ENCODE results near the gene SEPTIN10. TPM values are rescaled to one million over a fixed set of nuclear protein-coding genes. Genes with fewer than 3 reads are reported as not detected.
A peak's percentile ranks its signal among the peaks of the same experiment; 100 is the strongest.

Gene SEPTIN10
- total and polyA plus RNA-seq, 9 of the 15 experiments (the other 6 are each of a cell fraction or from before 2014, with no cell fraction given), result 0.40 TPM; not detected in 8

GRCh38 chr2:109648041-109648527 lies 34.3 kb upstream of the SEPTIN10 start:
- no peak for ATAC-seq
- H3K36me3 ChIP-seq (ENCODE audit: control insufficient read depth, insufficient read depth, low read length), result no peaks in the 10 kb centered on the region
- POLR2A ChIA-PET, result no interaction called here
- no peaks in the 10 kb centered on the region for H3K79me2 ChIP-seq (ENCODE audit: control insufficient read depth, insufficient read depth, low read length)
- no peak overlapping the region for H2AFZ ChIP-seq (ENCODE audit: low read depth, low read length)
- TF ChIP-seq MYC (IDR thresholded peaks at IDR 0.05; ENCODE audit: low read depth, low read length), result no peak
- no peak for TF ChIP-seq MYC (CRISPR knock-in tag; IDR thresholded peaks at IDR 0.05; ENCODE audit: borderline replicate concordance, low read depth)
- TF ChIP-seq CEBPB (tag; IDR thresholded peaks at IDR 0.05), result no peak; the same call in 1 of the 2 replicates
- TF ChIP-seq MCM3 (IDR thresholded peaks at IDR 0.05), result no peak
- no peak for TF ChIP-seq U2AF1 (optimal IDR thresholded peaks at IDR 0.05; ENCODE audit: low read depth, low read length)
- TF ChIP-seq ZC3H11A (IDR thresholded peaks at IDR 0.05; ENCODE audit: low read depth, low read length), result no peak
- TF ChIP-seq, protein P1, sequence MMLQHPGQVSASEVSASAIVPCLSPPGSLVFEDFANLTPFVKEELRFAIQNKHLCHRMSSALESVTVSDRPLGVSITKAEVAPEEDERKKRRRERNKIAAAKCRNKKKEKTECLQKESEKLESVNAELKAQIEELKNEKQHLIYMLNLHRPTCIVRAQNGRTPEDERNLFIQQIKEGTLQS (IDR thresholded peaks at IDR 0.05), result peak; percentile 65
- TF ChIP-seq, protein P1 (CRISPR knock-in tag; conservative IDR thresholded peaks at IDR 0.05), result no peak
- TF ChIP-seq ATF4 (CRISPR knock-in tag; IDR thresholded peaks at IDR 0.05), result 0 out of 2 replicates have a peak, but pooled peaks have one; percentile 46
- no peak for TF ChIP-seq ZNF408 (CRISPR knock-in tag; IDR thresholded peaks at IDR 0.05; ENCODE audit: low read depth)
- TF ChIP-seq, protein P2, sequence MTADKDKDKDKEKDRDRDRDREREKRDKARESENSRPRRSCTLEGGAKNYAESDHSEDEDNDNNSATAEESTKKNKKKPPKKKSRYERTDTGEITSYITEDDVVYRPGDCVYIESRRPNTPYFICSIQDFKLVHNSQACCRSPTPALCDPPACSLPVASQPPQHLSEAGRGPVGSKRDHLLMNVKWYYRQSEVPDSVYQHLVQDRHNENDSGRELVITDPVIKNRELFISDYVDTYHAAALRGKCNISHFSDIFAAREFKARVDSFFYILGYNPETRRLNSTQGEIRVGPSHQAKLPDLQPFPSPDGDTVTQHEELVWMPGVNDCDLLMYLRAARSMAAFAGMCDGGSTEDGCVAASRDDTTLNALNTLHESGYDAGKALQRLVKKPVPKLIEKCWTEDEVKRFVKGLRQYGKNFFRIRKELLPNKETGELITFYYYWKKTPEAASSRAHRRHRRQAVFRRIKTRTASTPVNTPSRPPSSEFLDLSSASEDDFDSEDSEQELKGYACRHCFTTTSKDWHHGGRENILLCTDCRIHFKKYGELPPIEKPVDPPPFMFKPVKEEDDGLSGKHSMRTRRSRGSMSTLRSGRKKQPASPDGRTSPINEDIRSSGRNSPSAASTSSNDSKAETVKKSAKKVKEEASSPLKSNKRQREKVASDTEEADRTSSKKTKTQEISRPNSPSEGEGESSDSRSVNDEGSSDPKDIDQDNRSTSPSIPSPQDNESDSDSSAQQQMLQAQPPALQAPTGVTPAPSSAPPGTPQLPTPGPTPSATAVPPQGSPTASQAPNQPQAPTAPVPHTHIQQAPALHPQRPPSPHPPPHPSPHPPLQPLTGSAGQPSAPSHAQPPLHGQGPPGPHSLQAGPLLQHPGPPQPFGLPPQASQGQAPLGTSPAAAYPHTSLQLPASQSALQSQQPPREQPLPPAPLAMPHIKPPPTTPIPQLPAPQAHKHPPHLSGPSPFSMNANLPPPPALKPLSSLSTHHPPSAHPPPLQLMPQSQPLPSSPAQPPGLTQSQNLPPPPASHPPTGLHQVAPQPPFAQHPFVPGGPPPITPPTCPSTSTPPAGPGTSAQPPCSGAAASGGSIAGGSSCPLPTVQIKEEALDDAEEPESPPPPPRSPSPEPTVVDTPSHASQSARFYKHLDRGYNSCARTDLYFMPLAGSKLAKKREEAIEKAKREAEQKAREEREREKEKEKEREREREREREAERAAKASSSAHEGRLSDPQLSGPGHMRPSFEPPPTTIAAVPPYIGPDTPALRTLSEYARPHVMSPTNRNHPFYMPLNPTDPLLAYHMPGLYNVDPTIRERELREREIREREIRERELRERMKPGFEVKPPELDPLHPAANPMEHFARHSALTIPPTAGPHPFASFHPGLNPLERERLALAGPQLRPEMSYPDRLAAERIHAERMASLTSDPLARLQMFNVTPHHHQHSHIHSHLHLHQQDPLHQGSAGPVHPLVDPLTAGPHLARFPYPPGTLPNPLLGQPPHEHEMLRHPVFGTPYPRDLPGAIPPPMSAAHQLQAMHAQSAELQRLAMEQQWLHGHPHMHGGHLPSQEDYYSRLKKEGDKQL (CRISPR knock-in tag; IDR thresholded peaks at IDR 0.05; ENCODE audit: borderline replicate concordance), result no peak
- no peak for TF ChIP-seq ETV5 (CRISPR knock-in tag; IDR thresholded peaks at IDR 0.05; ENCODE audit: low read depth)
- TF ChIP-seq TRIM24 (IDR thresholded peaks at IDR 0.05), result peak in 1 of 2 experiments; percentile 17; a peak in 1 of 4 replicates
- TF ChIP-seq CEBPG (CRISPR knock-in tag; IDR thresholded peaks at IDR 0.05), result no peak
- TF ChIP-seq CEBPG (tag; conservative IDR thresholded peaks at IDR 0.05 in 1 of 2, IDR thresholded peaks at IDR 0.05 in 1 of 2), result peak; percentile 65 to 72
- peaks cover 15 to 53% of the 10 kb centered on the region in 2 experiments; a peak in 4 of 5 replicates for H3K27me3 ChIP-seq (ENCODE audit: control insufficient read depth in 2 of 2, insufficient read depth in 2 of 2, low read length in 2 of 2)
- CTCF ChIA-PET (ENCODE audit: low intra/inter-chr PET ratio), result no interaction called here
- BruUV-seq (replicated peaks), result no TSS peak
- intact Hi-C loops (cut with micrococcal nuclease) (no loop called here), in situ Hi-C loops (cut with MboI) (no loop called here)
- no peaks in the 10 kb centered on the region for H4K20me1 ChIP-seq (replicated peaks; ENCODE audit: control insufficient read depth, insufficient read depth, low read length)
- DNase-seq (ENCODE audit: extremely low read depth in 1 of 4, low spot score in 3 of 4), result no peak
- H3K9me1 ChIP-seq (ENCODE audit: control insufficient read depth, insufficient read depth, low read length), result no peaks in the 10 kb centered on the region
- FAIRE-seq, result no peak
- no peak overlapping the region for H3K4me2 ChIP-seq (ENCODE audit: insufficient read depth, low read length)
- 3% methylated on average over 8 of the region's 8 CpGs for whole genome bisulfite sequencing (ENCODE audit: insufficient coverage, low coverage, missing lambda C conversion rate)
- no peaks in the 10 kb centered on the region for H3K9me3 ChIP-seq (replicated peaks; ENCODE audit: control insufficient read depth, insufficient read depth, low read depth, low read length)
- no peak overlapping the region for H3K4me3 ChIP-seq
- H3K4me1 ChIP-seq (replicated peaks in 1 of 2; ENCODE audit: control insufficient read depth in 2 of 2, insufficient read depth in 2 of 2, low read length in 2 of 2), result no peaks in the 10 kb centered on the region; a peak in 1 of 5 replicates
- no peak overlapping the region for H3K9ac ChIP-seq (ENCODE audit: insufficient read depth in 1 of 2, low read depth in 2 of 2, low read length in 2 of 2)
- H3K27ac ChIP-seq (ENCODE audit: extremely low read depth, low read depth, low read length), result no peak overlapping the region

All from K562 (cell line).